SKM-1 treated with dmso at 0.1 percent for 144 hours (cell line): Measurements from ENCODE around the gene MYH4.

Source experiments
- DNase-seq: peaks from one replicate; lab custom pipeline; 2025; ENCODE audit not compliant: unreplicated experiment; lab: John Stamatoyannopoulos, UW

The MYH4 gene

GRCh38 chr17:10421900-10422542, 47.3 kb downstream of the MYH4 start, which contains the start of gene MYH8:
Gene MYH8, minus strand, starts transcription at chr17:10421950. Its CDS starts 1,723 bp downstream, at chr17:10420227.
- no peak for DNase-seq

GRCh38 chr17:10421211-10421610, 48.1 kb downstream of the MYH4 start:
- DNase-seq, result no peak

GRCh38 chr17:10420811-10421210, 48.5 kb downstream of the MYH4 start:
- no peak for DNase-seq

GRCh38 chr17:10417431-10417830, 51.9 kb downstream of the MYH4 start:
- DNase-seq, result no peak

GRCh38 chr17:10415161-10415560, 54.2 kb downstream of the MYH4 start:
- DNase-seq, result no peak

- DNase-seq, result no peak
Measured at GRCh38 chr17:10403589-10403988, 65.8 kb downstream of the MYH4 start.

GRCh38 chr17:10398352-10398751, 71.0 kb downstream of the MYH4 start:
- no peak for DNase-seq

- DNase-seq, result no peak
Measured at GRCh38 chr17:10396524-10397163, 72.7 kb downstream of the MYH4 start.

GRCh38 chr17:10394201-10394887, 75.0 kb downstream of the MYH4 start:
- DNase-seq, result no peak
